RWPE1 (cell line): Measurements from ENCODE around the gene LIN7A.

Experiments used
- CTCF ChIA-PET: fragments of 350-600 bp; sonication (Branson Sonifier 250); formaldehyde crosslinking; extraction: SDS; loops from one replicate; lab custom pipeline; 2021; lab: Yijun Ruan, JAX
- POLR2A ChIA-PET: fragments of 400-600 bp; formaldehyde crosslinking; extraction: SDS; loops from one replicate; lab custom pipeline; 2020; ENCODE audit warnings: antibody characterized with exemption; ENCODE audit not compliant: low non-redundant PET; lab: Yijun Ruan, JAX
- DNase-seq: peaks from one replicate; pipeline ENCODE4 v3.0.0; 2012; ENCODE audit warnings: low spot score
- H3K27ac ChIP-seq: fragments of 450-650 bp; 2 replicates; pipeline ENCODE4 v1.5.1; 2017
- CTCF ChIP-seq: fragments of 450-650 bp; conservative IDR thresholded peaks from 2 replicates; pipeline ENCODE4 v1.5.1; 2017; ENCODE audit warnings: low read depth, mild to moderate bottlenecking

Gene LIN7A

GRCh38 chr12:80868576-80868975, 69.2 kb downstream of the LIN7A start:
- CTCF ChIA-PET: no interaction called here
- no peak overlapping the region for H3K27ac ChIP-seq
- no peak for DNase-seq
- POLR2A ChIA-PET: no interaction called here
- no peak for TF ChIP-seq CTCF

GRCh38 chr12:80867941-80868340, 69.8 kb downstream of the LIN7A start:
- ChIA-PET CTCF (no interaction called here), POLR2A (no interaction called here)
- DNase-seq: no peak
- TF ChIP-seq CTCF: no peak
- no peak overlapping the region for H3K27ac ChIP-seq

- POLR2A ChIA-PET: no interaction called here
- no peak for DNase-seq
- H3K27ac ChIP-seq: no peak overlapping the region
- CTCF ChIA-PET: no interaction called here
- TF ChIP-seq CTCF: no peak
Observed at GRCh38 chr12:80864046-80864735, 73.5 kb downstream of the LIN7A start.

GRCh38 chr12:80862531-80862930, 75.2 kb downstream of the LIN7A start:
- ChIA-PET POLR2A (no interaction called here), CTCF (no interaction called here)
- no peak for TF ChIP-seq CTCF
- no peak for DNase-seq
- no peak overlapping the region for H3K27ac ChIP-seq

- ChIA-PET POLR2A (no interaction called here), CTCF (no interaction called here)
- DNase-seq: no peak
Observed at GRCh38 chr12:80861641-80862378, 75.9 kb downstream of the LIN7A start.

GRCh38 chr12:80860928-80861327, 76.8 kb downstream of the LIN7A start:
- no peak overlapping the region for H3K27ac ChIP-seq
- DNase-seq: no peak
- ChIA-PET CTCF (no interaction called here), POLR2A (no interaction called here)
- no peak for TF ChIP-seq CTCF

More at GRCh38 chr12:80861641-80862378, 75.9 kb downstream of the LIN7A start:
- no peak for TF ChIP-seq CTCF
- no peak overlapping the region for H3K27ac ChIP-seq
